SK-N-SH treated with all-trans-retinoic acid at 6 μM for 48 hours (cell line): Measurements from ENCODE around the gene C2orf80.

ENCODE experiments used
- CSRNP3 ChIP-seq: fragments of 250-450 bp; sonication (Bioruptor Pico); IDR thresholded peaks from 2 replicates; pipeline ENCODE4 v1.5.1; 2021; ENCODE audit warnings: mild to moderate bottlenecking, moderate library complexity
- PATZ1 ChIP-seq: fragments of 250-450 bp; sonication (Bioruptor Pico); IDR thresholded peaks from 2 replicates; pipeline ENCODE4 v1.8.0; 2020; ENCODE audit warnings: mild to moderate bottlenecking, moderate library complexity, borderline replicate concordance
- SNAI2 ChIP-seq: fragments of 250-450 bp; sonication (Bioruptor Pico); IDR thresholded peaks from 2 replicates; pipeline ENCODE4 v1.5.0; 2020; ENCODE audit warnings: mild to moderate bottlenecking, moderate library complexity
- ZC3H10 ChIP-seq: fragments of 250-450 bp; sonication (Bioruptor Pico); IDR thresholded peaks from 2 replicates; pipeline ENCODE4 v1.5.1; 2021; ENCODE audit warnings: mild to moderate bottlenecking, moderate library complexity
- ZFP30 ChIP-seq: fragments of 450-650 bp; formaldehyde crosslinking; IDR thresholded peaks from 2 replicates; pipeline ENCODE4 v1.5.0; 2022; ENCODE audit warnings: mild to moderate bottlenecking, moderate library complexity
- ZNF8 ChIP-seq: fragments of 450-650 bp; formaldehyde crosslinking; IDR thresholded peaks from 2 replicates; pipeline ENCODE4 v1.5.0; 2020; ENCODE audit warnings: mild to moderate bottlenecking, moderate library complexity
- TF ChIP-seq, protein P1 (sequence below): fragments of 250-450 bp; sonication (Bioruptor Pico); IDR thresholded peaks from 2 replicates; pipeline ENCODE4 v1.5.0; 2020; ENCODE audit warnings: mild to moderate bottlenecking, moderate library complexity

DNA sequence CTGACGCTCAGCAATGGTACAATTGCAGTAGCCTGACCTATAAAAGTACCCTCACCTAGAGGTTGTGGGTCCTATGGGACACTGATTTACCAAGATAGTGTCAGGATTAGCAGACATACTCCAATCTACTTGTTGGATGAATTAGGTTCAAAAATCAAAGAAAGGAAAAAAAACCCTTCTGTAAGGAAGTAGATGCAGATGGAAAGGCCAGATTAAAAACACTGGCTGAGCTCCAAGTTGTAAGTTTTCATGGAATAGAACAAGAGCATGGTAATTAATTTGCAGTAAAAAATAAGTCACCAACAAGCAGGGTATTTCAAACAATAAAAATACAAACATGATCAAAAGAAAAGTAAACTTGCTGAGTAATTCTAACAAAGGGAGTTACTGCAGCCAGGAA is 38.6 kb upstream of the C2orf80 start:
- TF ChIP-seq SNAI2 (CRISPR knock-in tag), result no peak
- TF ChIP-seq ZNF8 (CRISPR knock-in tag), result no peak
- TF ChIP-seq, protein P1, sequence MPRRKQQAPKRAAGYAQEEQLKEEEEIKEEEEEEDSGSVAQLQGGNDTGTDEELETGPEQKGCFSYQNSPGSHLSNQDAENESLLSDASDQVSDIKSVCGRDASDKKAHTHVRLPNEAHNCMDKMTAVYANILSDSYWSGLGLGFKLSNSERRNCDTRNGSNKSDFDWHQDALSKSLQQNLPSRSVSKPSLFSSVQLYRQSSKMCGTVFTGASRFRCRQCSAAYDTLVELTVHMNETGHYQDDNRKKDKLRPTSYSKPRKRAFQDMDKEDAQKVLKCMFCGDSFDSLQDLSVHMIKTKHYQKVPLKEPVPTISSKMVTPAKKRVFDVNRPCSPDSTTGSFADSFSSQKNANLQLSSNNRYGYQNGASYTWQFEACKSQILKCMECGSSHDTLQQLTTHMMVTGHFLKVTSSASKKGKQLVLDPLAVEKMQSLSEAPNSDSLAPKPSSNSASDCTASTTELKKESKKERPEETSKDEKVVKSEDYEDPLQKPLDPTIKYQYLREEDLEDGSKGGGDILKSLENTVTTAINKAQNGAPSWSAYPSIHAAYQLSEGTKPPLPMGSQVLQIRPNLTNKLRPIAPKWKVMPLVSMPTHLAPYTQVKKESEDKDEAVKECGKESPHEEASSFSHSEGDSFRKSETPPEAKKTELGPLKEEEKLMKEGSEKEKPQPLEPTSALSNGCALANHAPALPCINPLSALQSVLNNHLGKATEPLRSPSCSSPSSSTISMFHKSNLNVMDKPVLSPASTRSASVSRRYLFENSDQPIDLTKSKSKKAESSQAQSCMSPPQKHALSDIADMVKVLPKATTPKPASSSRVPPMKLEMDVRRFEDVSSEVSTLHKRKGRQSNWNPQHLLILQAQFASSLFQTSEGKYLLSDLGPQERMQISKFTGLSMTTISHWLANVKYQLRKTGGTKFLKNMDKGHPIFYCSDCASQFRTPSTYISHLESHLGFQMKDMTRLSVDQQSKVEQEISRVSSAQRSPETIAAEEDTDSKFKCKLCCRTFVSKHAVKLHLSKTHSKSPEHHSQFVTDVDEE (CRISPR knock-in tag), result no peak
- no peak for TF ChIP-seq ZFP30 (CRISPR knock-in tag)
- no peak for TF ChIP-seq CSRNP3 (CRISPR knock-in tag)
- TF ChIP-seq PATZ1 (CRISPR knock-in tag), result no peak
- no peak for TF ChIP-seq ZC3H10 (CRISPR knock-in tag)
